Fibroblast of pulmonary artery (primary cell): ENCODE results near the gene KDM2B.

Experiments used
- DNase-seq: peaks from one replicate; pipeline ENCODE4 v3.0.0-alpha.2; 2010; ENCODE audit warnings: low read depth
- H3K4me3 ChIP-seq: replicated peaks from 2 replicates; pipeline ENCODE4 v1.5.1; 2011; ENCODE audit warnings: low read depth, mild to moderate bottlenecking, control low read depth, low read length, moderate library complexity
- TF ChIP-seq, protein P1 (sequence below): IDR thresholded peaks from 2 replicates; pipeline ENCODE4 v1.5.1; 2011; ENCODE audit warnings: mild to moderate bottlenecking, control low read depth, low read length, inconsistent platforms; ENCODE audit errors: missing control alignments

Gene KDM2B

DNA sequence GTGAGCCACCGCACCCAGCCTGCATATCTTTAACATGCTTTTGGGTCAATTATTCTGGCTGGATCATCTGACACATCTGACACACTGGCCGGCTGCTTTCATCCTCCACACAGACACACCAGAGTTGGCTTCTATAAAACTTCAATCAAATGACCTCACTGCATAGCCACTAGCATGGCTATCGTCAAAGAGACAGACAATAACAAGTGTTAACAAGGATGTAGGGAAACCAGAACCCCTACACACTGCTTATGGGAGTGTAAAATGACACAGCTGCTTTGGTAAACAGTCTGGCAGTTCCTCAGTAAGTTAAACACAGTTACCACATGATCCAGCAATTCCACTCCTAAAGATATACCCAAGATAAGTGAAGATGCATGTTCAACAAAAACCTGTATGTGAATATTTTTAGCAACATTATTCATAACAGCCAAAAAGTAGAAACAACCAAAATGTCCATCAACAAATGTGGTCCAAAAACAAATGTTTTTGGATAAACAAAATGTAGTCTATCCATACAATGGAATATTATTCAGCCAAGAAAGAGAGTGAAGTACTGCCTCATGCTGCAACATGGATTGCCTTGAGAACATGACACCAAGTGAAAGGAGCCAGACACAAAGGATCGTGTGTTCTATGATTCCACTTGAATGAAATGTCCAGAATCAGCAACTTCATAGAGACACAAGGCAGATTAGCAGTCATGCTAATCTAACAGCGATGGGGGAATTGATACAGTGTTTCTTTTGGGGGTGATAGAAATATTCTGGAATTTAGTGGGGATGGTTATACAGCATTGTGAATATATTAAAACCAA lies 10.1 kb downstream of the KDM2B start:
- H3K4me3 ChIP-seq, result no peak overlapping the region
- DNase-seq, result no peak

DNA sequence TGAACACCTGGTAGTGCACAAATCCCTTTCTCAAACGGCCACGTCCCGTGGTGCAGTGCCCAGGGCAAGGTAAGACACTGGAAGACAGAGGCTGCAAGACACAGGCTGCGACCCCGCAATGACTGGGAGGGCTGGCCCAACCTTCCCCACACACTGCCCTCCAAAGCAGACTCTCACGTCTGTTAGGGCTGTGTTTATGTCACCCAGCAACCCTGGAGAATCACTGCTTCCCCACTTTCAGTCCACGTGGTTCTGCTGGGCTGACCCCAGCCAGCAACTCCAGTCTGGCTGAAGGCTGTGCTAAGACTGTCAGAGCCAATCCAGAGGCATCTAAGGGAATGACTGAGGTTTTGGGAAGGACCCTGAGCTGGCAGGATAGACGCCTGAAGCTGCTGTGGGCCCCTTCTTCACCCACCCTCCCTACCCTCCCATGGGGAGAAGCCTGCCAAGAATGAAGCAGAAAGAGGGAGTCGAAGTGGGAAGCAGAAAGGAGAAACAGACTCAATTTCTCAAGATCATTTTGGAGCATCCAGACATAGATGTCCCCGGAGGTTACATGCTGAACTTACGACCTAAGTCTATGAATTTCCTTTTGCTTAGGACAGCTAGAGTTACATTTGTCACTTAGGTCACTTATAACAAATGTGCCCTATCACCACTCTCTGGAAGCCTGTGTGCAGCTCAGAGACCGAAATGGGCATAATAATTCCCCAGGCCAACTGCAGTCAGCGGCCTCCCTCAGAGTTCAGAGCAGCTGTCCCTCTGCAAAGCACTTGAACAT lies 11.7 kb downstream of the KDM2B start:
- TF ChIP-seq, protein P1, sequence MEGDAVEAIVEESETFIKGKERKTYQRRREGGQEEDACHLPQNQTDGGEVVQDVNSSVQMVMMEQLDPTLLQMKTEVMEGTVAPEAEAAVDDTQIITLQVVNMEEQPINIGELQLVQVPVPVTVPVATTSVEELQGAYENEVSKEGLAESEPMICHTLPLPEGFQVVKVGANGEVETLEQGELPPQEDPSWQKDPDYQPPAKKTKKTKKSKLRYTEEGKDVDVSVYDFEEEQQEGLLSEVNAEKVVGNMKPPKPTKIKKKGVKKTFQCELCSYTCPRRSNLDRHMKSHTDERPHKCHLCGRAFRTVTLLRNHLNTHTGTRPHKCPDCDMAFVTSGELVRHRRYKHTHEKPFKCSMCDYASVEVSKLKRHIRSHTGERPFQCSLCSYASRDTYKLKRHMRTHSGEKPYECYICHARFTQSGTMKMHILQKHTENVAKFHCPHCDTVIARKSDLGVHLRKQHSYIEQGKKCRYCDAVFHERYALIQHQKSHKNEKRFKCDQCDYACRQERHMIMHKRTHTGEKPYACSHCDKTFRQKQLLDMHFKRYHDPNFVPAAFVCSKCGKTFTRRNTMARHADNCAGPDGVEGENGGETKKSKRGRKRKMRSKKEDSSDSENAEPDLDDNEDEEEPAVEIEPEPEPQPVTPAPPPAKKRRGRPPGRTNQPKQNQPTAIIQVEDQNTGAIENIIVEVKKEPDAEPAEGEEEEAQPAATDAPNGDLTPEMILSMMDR, result no peak
- H3K4me3 ChIP-seq, result no peak overlapping the region
- peak; percentile 60 for DNase-seq

More for the DNA sequence above, 10.1 kb downstream of the KDM2B start:
- TF ChIP-seq, protein P1, result no peak

DNA sequence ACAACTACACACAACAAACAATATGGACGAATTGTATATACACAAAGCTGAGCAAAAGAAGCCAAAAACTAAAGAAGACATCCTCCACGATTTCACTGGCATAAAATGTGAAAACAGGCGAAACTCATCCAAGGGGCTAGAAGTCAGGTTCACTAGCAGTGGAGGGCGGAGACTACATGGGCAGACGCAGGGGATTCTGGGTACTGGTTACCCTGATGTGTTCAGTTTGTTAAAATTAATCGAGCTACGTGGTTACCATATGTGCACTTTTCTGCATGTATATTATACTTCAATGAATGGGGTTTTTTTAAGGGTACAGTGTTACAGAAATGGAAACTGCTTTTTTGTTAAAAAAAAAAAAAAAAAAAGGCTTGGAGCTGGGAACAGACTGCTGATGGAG lies 12.3 kb downstream of the KDM2B start:
- no peak for DNase-seq
- H3K4me3 ChIP-seq, result no peak overlapping the region
- TF ChIP-seq, protein P1, result no peak

DNA sequence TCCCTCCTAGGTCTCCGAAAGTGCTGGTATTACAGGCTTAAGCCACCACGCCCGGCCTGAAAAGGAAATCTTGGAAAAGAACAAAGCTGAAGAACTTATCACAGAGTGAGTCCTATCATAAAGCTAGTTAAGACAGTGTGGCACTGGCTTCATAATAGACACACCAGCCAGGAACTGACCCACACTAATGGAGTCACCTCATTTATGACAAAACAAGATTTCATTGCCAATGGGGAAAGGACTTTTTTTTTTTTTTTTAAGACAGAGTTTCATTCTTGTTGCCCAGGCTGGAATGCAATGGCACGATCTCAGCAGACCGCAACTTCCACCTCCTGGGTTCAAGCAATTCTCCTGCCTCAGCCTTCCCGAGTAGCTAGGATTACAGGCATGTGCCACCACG lies 15.7 kb downstream of the KDM2B start:
- TF ChIP-seq, protein P1, result no peak
- no peak overlapping the region for H3K4me3 ChIP-seq
- DNase-seq, result no peak

DNA sequence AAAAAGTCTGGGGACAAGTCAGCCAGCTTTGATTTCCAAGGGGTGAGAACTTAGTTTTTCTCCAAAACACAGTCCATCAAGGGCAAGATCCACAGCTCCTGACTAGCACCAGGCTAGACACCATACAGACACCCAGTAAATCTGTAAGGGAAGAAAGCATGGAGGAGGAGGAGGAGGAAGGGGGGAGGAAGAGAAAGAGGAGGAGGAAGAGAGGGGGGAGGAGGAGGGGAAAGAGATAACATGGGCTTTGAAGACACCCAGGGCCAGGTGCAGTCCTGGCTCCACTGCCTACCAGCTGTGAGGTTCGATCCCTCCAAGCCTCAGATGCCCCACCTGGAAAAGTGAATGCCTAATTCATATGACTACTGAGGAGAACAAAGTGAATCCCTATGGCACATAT lies 18.3 kb downstream of the KDM2B start:
- no peak overlapping the region for H3K4me3 ChIP-seq
- no peak for DNase-seq
- TF ChIP-seq, protein P1, result no peak

DNA sequence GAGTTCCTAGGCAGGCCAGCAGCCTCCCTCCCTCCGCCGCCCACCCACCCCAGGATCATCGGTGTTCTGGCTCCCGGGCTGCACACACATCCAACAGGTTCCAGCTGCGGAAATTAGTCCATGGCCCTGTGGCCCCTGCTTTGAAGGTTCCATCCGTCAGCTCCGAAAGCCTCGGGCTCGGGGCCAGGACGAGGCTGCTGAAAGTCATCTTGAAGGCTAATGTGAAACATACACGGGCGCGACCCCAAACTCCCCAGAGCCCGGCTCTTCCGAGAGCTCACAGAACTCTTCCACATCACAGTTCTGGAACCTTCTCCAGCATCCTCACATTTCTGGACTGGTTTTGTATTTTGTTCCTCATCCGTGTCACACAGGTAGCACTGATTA lies 19.8 kb downstream of the KDM2B start:
- TF ChIP-seq, protein P1, result no peak
- no peak overlapping the region for H3K4me3 ChIP-seq
- no peak for DNase-seq
